HG02798 (cell line): ENCODE measurements around the gene CHRND.
"Not testable (repeated sequence)": the region's sequence is repeated elsewhere in the genome, so short reads cannot be mapped to it uniquely, and the experiment has no call there.

ENCODE experiments used
- ATAC-seq: cut with Tn5 transposase; IDR thresholded peaks from one replicate; pipeline ENCODE4 v1.9.1; 2021; ENCODE audit warnings: mild to moderate bottlenecking; ENCODE audit not compliant: unreplicated experiment, poor library complexity

Gene CHRND

GRCh38 chr2:232568161-232568560, 42.2 kb downstream of the CHRND start:
- ATAC-seq = no peak

GRCh38 chr2:232569541-232569940, 43.6 kb downstream of the CHRND start:
- ATAC-seq = no peak

GRCh38 chr2:232570481-232570880, 44.5 kb downstream of the CHRND start:
- ATAC-seq = not testable (repeated sequence)

- no peak for ATAC-seq
Observed at GRCh38 chr2:232571026-232571474, 45.1 kb downstream of the CHRND start.

- ATAC-seq = no peak
Observed at GRCh38 chr2:232573042-232573441, 47.1 kb downstream of the CHRND start.

GRCh38 chr2:232573771-232574435, 47.9 kb downstream of the CHRND start:
- no peak for ATAC-seq

GRCh38 chr2:232574674-232575403, 48.9 kb downstream of the CHRND start:
- ATAC-seq = no peak

GRCh38 chr2:232575404-232575746, 49.4 kb downstream of the CHRND start:
- no peak for ATAC-seq

GRCh38 chr2:232576995-232577394, 51.0 kb downstream of the CHRND start:
- no peak for ATAC-seq

GRCh38 chr2:232577841-232578240, 51.9 kb downstream of the CHRND start:
- no peak for ATAC-seq

GRCh38 chr2:232578626-232579025, 52.7 kb downstream of the CHRND start:
- no peak for ATAC-seq

GRCh38 chr2:232580648-232580981, 54.7 kb downstream of the CHRND start:
- no peak for ATAC-seq

GRCh38 chr2:232581725-232582124, 55.8 kb downstream of the CHRND start:
- ATAC-seq = no peak

- no peak for ATAC-seq
Observed at GRCh38 chr2:232584238-232584637, 58.3 kb downstream of the CHRND start.
